A549 (cell line): ENCODE measurements around the gene TGDS. TPM values are rescaled to one million over a fixed set of nuclear protein-coding genes. Genes with fewer than 3 reads are reported as not detected.

Source experiments
- ATAC-seq, 2 experiments: fragments of 200-7000 bp in 1 of 2; fragments of >200 bp in 1 of 2; cut with Nextera tagmentation in 1 of 2; cut with Tn5 transposase in 1 of 2; 3 replicates each; pipeline versions ENCODE4 v1.8.0 to v1.9.1; 2018 to 2020; ENCODE audit warnings: mild to moderate bottlenecking in 1 of 2, moderate library complexity in 1 of 2
- CTCF ChIA-PET: fragments of 300-600 bp; sonication (Branson Sonifier 250); formaldehyde crosslinking; extraction: SDS; loops from one replicate; lab custom pipeline; 2021; ENCODE audit warnings: antibody characterized with exemption, inconsistent platforms; lab: Yijun Ruan, JAX
- POLR2A ChIA-PET: fragments of 350-600 bp; formaldehyde crosslinking; extraction: SDS; loops from one replicate; lab custom pipeline; 2021; ENCODE audit warnings: antibody characterized with exemption, inconsistent platforms; lab: Yijun Ruan, JAX
- DNase-seq, 2 experiments: peaks; one replicate each; pipeline versions ENCODE4 v3.0.0 to v3.0.0-alpha.2; 2011 to 2016; ENCODE audit warnings: low read depth in 1 of 2, low spot score in 1 of 2
- FAIRE-seq: peaks from 2 replicates; lab custom pipeline; 2011; peaks lifted over from hg19 to GRCh38; lab: Jason Lieb, UNC
- H3K27ac ChIP-seq, 2 experiments: fragments of >200 bp; sonication (Bioruptor Twin); formaldehyde crosslinking; 3 replicates each; pipeline ENCODE4 v1.5.1; 2016 to 2017
- H3K4me1 ChIP-seq: fragments of >200 bp; sonication (Bioruptor Twin); formaldehyde crosslinking; 3 replicates; pipeline ENCODE4 v1.6.1; 2016
- H3K4me2 ChIP-seq: fragments of >200 bp; sonication (Bioruptor Twin); formaldehyde crosslinking; 3 replicates; pipeline ENCODE4 v1.6.1; 2016
- H3K4me3 ChIP-seq: fragments of >200 bp; sonication (Bioruptor Twin); formaldehyde crosslinking; 3 replicates; pipeline ENCODE4 v1.5.1; 2016
- H3K9me3 ChIP-seq: fragments of >200 bp; sonication (Bioruptor Twin); formaldehyde crosslinking; 3 replicates; pipeline ENCODE4 v1.6.1; 2016
- CHD2 ChIP-seq: fragments of 150-350 bp; IDR thresholded peaks from 2 replicates; pipeline ENCODE4 v1.6.1; 2014; ENCODE audit warnings: low read length; ENCODE audit not compliant: partially characterized antibody
- FOSB ChIP-seq: fragments of 250-450 bp; sonication (Bioruptor Pico); IDR thresholded peaks from 2 replicates; pipeline ENCODE4 v1.5.0; 2020; ENCODE audit warnings: mild to moderate bottlenecking, moderate library complexity
- FOSL2 ChIP-seq, 2 experiments: fragments of 450-650 bp in 1 of 2; fragments of >200 bp in 1 of 2; sonication (Bioruptor Twin) in 1 of 2; formaldehyde crosslinking; IDR thresholded peaks; 2 replicates each; pipeline versions ENCODE4 v1.5.0 to v1.6.1; 2016 to 2020; ENCODE audit warnings: mild to moderate bottlenecking in 1 of 2, moderate library complexity in 1 of 2
- JUN ChIP-seq, 2 experiments: fragments of >200 bp; sonication (Bioruptor Twin); formaldehyde crosslinking; IDR thresholded peaks; 2 replicates in 1 of 2; 3 replicates in 1 of 2; pipeline ENCODE4 v1.6.1; 2016 to 2017
- JUNB ChIP-seq: fragments of >200 bp; sonication (Bioruptor Twin); formaldehyde crosslinking; IDR thresholded peaks from 2 replicates; pipeline ENCODE4 v1.6.1; 2016
- KDM5A ChIP-seq: fragments of 200-600 bp; sonication (generic); IDR thresholded peaks from 2 replicates; pipeline ENCODE4 v1.6.1; 2016; ENCODE audit warnings: antibody characterized with exemption, mild to moderate bottlenecking
- MAFK ChIP-seq: fragments of 450-650 bp; IDR thresholded peaks from 2 replicates; pipeline ENCODE4 v1.6.1; 2014; ENCODE audit not compliant: partially characterized antibody
- POLR2A ChIP-seq: IDR thresholded peaks from 2 replicates; pipeline ENCODE4 v1.6.1; 2012; ENCODE audit warnings: mild to moderate bottlenecking, low read length
- RAD21 ChIP-seq, 2 experiments: fragments of >200 bp in 1 of 2; sonication (Bioruptor Twin) in 1 of 2; formaldehyde crosslinking in 1 of 2; IDR thresholded peaks in 1 of 2; conservative IDR thresholded peaks in 1 of 2; 2 replicates in 1 of 2; 3 replicates in 1 of 2; pipeline ENCODE4 v1.6.1; 2012 to 2018; ENCODE audit warnings: inconsistent platforms in 1 of 2
- RCOR1 ChIP-seq: fragments of 150-350 bp; IDR thresholded peaks from 2 replicates; pipeline ENCODE4 v1.6.1; 2014; ENCODE audit warnings: antibody characterized with exemption, low read length, low read depth
- RFX5 ChIP-seq: fragments of 450-650 bp; IDR thresholded peaks from 2 replicates; pipeline ENCODE4 v1.7.1; 2014; ENCODE audit warnings: antibody characterized with exemption, mild to moderate bottlenecking, moderate library complexity
- RNF2 ChIP-seq: fragments of 200-600 bp; sonication (generic); IDR thresholded peaks from 2 replicates; pipeline ENCODE4 v1.6.1; 2016; ENCODE audit warnings: low read depth, mild to moderate bottlenecking, antibody characterized with exemption, moderate library complexity, borderline replicate concordance
- SMC3 ChIP-seq: fragments of >200 bp; sonication (Bioruptor Twin); formaldehyde crosslinking; IDR thresholded peaks from 3 replicates; pipeline ENCODE4 v1.6.1; 2018; ENCODE audit warnings: inconsistent platforms
- TFCP2L1 ChIP-seq: fragments of 250-450 bp; sonication (Bioruptor Pico); IDR thresholded peaks from 2 replicates; pipeline ENCODE4 v1.5.0; 2021; ENCODE audit warnings: mild to moderate bottlenecking
- TP53 ChIP-seq: fragments of 250-450 bp; sonication (Bioruptor Pico); IDR thresholded peaks from 2 replicates; pipeline ENCODE4 v1.5.0; 2021; ENCODE audit warnings: mild to moderate bottlenecking, moderate library complexity
- ZNF302 ChIP-seq: fragments of 250-450 bp; sonication (Bioruptor Pico); IDR thresholded peaks from 2 replicates; pipeline ENCODE4 v1.9.0; 2021; ENCODE audit warnings: inconsistent platforms, mild to moderate bottlenecking, moderate library complexity
- WGBS: methylation state at CpG from one replicate; pipeline ENCODE4 v1.1.6; 2017; ENCODE audit errors: missing lambda C conversion rate; 5-methylcytosine and 5-hydroxymethylcytosine counted together
- polyA plus RNA-seq, 4 experiments: library from polyadenylated mRNA; depleted of rRNA in 3 of 4; stranded (reverse); fragments of >200 nt; fragmentation: RNase III in 1 of 4; extraction: RNeasy Plus Mini Kit Qiagen cat#74134 plus additional on column Dnase treatment in 1 of 4; gene quantifications; 2 replicates in 3 of 4; 3 replicates in 1 of 4; pipeline ENCODE4 v1.2.3, GENCODE V29; 2011 to 2017
- TF ChIP-seq, protein P1 (sequence below): fragments of >200 bp; sonication (Bioruptor Twin); formaldehyde crosslinking; IDR thresholded peaks from 3 replicates; pipeline ENCODE4 v1.5.1; 2016
- TF ChIP-seq, protein P2 (sequence below): fragments of >200 bp; sonication (Bioruptor Twin); formaldehyde crosslinking; IDR thresholded peaks from 3 replicates; pipeline ENCODE4 v1.6.1; 2016
- TF ChIP-seq, protein P3 (sequence below): fragments of >200 bp; sonication (Bioruptor Twin); formaldehyde crosslinking; IDR thresholded peaks from 2 replicates; pipeline ENCODE4 v1.6.1; 2016
- TF ChIP-seq, protein P4 (sequence below): fragments of 250-450 bp; sonication (Bioruptor Pico); IDR thresholded peaks from 2 replicates; pipeline ENCODE4 v1.5.0; 2020; ENCODE audit warnings: low read depth, mild to moderate bottlenecking, moderate library complexity

Gene TGDS
- polyA plus RNA-seq, 2 of the 4 experiments (the other 2 are of a cell fraction) = 6.8 to 24.3 TPM

DNA sequence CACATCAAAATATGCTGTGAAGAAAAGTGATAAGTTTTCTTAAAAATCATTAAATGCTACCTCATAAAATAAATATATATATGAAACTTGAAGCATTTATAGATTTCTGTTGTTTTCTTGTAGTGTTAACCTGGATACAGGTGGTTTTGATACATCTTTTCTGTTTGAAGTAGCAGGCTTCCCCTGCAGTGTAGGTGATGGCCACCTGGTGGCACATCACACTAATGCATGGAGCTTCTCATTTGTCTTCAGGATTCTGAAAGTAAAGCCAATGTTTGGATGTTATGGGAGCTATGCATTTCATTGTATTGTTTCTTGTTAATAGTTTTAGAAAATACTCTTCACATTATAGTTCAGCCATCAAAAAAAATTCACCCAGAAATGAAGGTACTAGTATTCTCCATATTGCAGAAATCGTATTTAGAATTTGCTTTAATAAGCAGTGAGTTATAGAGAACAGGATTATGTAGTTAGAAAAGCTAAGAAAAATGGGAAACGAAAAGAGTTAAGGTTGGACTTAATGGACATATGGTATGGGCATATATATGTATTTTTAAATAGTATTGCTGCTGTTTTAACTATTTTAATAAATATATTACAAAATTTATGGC, 24.4 kb upstream of the TGDS start (continued):
- no peak for TF ChIP-seq JUNB
- TF ChIP-seq, protein P1, sequence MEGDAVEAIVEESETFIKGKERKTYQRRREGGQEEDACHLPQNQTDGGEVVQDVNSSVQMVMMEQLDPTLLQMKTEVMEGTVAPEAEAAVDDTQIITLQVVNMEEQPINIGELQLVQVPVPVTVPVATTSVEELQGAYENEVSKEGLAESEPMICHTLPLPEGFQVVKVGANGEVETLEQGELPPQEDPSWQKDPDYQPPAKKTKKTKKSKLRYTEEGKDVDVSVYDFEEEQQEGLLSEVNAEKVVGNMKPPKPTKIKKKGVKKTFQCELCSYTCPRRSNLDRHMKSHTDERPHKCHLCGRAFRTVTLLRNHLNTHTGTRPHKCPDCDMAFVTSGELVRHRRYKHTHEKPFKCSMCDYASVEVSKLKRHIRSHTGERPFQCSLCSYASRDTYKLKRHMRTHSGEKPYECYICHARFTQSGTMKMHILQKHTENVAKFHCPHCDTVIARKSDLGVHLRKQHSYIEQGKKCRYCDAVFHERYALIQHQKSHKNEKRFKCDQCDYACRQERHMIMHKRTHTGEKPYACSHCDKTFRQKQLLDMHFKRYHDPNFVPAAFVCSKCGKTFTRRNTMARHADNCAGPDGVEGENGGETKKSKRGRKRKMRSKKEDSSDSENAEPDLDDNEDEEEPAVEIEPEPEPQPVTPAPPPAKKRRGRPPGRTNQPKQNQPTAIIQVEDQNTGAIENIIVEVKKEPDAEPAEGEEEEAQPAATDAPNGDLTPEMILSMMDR = peak; percentile 59

DNA sequence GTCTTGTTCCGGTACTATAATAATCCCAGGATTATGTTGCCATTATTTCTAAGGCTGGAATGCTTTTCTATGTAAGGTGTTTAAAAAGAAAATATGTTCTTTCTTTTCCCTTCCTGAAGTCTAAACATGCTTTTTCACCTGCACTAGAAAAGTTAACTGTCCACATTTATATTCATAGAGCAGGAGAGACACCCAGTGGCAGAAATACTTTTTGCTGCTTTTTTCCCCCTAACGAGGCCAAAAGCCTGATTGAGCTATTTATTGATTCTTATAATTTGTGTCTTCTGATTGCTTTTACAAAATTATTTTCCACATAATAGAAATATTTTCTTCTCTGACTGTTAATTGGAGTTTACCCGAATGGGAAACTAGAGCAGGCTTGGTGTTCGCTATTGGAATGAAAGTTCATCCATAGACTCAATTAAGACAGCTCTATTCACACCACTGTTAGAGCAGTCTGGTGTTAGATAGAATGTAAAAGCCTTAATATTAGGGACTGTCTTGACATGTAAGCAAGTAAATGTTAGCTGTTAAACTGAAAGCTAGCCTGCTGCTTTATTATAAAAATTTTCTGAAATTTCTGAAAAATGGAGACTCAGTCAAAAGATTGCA, 21.5 kb upstream of the TGDS start:
- no peak overlapping the region for H3K4me2 ChIP-seq
- H3K9me3 ChIP-seq = no peaks in the 10 kb centered on the region
- TF ChIP-seq, protein P1 = peak; percentile 68
- TF ChIP-seq KDM5A (no peak), TP53 (CRISPR knock-in tag) (no peak), RAD21 (conservative IDR thresholded peaks at IDR 0.05 in 1 of 2, IDR thresholded peaks at IDR 0.05 in 1 of 2) (peak; percentile 67 to 73), SMC3 (peak; percentile 53)
- WGBS = 56% methylated on average over 4 of the region's 4 CpGs
- ChIA-PET POLR2A (no interaction called here), CTCF (interaction anchor here (0.6 to 4.0 kb wide), 9 partner anchors 9 to 1318 kb away, joined by 3 to 61 read pairs (median 3); partner anchors contain the start of gene TGDS)
- ATAC-seq = peak in 1 of 2 experiments; percentile 46; a peak in 1 of 6 replicates
- FAIRE-seq = no peak
- no peak overlapping the region for H3K27ac ChIP-seq
- no peaks in the 10 kb centered on the region for H3K4me1 ChIP-seq
- no peak for DNase-seq
- H3K4me3 ChIP-seq = no peak overlapping the region

DNA sequence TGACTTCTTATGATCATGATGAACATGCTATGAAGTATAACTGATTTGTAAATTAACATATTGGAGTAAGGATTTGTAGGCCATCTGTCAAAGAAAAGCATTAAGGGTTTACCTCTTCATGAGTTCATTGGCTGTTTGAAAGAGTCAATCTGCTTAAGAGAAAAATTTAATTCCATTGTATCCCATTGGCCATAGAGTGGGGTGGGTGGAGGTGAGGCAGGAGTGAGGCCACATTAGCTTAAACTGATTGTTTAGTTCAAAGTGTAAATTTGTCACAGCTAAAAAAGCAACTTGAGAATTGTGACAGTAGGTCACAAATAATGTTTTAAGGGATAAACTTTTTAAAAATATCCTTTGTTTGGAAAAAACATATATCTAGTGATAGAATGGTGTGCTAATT, 17.1 kb upstream of the TGDS start:
- ChIA-PET CTCF (no interaction called here), POLR2A (interaction anchor here (1.0 kb wide), 1 partner anchor 11 kb away, joined by 3 read pairs; the partner anchor contains the start of gene GPR180)
- Histone ChIP-seq H3K4me3 (no peak overlapping the region), H3K4me2 (no peak overlapping the region), H3K27ac (no peak overlapping the region), H3K4me1 (no peaks in the 10 kb centered on the region), H3K9me3 (no peaks in the 10 kb centered on the region)
- ATAC-seq = no peak
- TF ChIP-seq POLR2A (no peak), RAD21 (conservative IDR thresholded peaks at IDR 0.05 in 1 of 2, IDR thresholded peaks at IDR 0.05 in 1 of 2) (no peak), TFCP2L1 (CRISPR knock-in tag) (no peak), RFX5 (no peak), JUN (IDR thresholded peaks at IDR 0.05) (no peak), KDM5A (no peak), RNF2 (no peak)
- TF ChIP-seq, protein P2, sequence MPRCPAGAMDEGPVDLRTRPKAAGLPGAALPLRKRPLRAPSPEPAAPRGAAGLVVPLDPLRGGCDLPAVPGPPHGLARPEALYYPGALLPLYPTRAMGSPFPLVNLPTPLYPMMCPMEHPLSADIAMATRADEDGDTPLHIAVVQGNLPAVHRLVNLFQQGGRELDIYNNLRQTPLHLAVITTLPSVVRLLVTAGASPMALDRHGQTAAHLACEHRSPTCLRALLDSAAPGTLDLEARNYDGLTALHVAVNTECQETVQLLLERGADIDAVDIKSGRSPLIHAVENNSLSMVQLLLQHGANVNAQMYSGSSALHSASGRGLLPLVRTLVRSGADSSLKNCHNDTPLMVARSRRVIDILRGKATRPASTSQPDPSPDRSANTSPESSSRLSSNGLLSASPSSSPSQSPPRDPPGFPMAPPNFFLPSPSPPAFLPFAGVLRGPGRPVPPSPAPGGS = no peak
- TF ChIP-seq, protein P3, sequence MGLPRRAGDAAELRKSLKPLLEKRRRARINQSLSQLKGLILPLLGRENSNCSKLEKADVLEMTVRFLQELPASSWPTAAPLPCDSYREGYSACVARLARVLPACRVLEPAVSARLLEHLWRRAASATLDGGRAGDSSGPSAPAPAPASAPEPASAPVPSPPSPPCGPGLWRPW = no peak
- FAIRE-seq = no peak
- DNase-seq = no peak

DNA sequence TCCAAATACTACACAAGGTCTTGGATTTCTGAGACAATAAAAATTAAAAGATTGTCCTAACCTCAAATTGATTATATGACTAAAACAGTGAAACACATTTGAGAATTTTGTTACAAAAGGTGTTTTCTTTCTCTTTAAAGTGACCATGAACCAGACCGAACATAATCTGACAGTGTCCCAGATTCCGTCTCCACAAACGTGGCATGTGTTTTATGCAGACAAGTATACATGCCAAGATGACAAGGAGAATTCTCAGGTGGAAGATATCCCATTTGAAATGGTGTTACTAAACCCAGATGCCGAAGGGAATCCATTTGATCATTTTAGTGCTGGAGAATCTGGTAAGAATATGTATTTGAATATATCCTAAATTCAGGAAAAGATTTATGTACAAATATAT, 16.1 kb upstream of the TGDS start:
- Histone ChIP-seq H3K27ac (no peak overlapping the region), H3K4me2 (no peak overlapping the region), H3K9me3 (no peaks in the 10 kb centered on the region), H3K4me1 (no peaks in the 10 kb centered on the region), H3K4me3 (no peak overlapping the region)
- TF ChIP-seq TP53 (CRISPR knock-in tag) (no peak), KDM5A (no peak), FOSL2 (IDR thresholded peaks at IDR 0.05) (no peak), FOSL2 (CRISPR knock-in tag; IDR thresholded peaks at IDR 0.05) (no peak), CHD2 (no peak), RCOR1 (no peak), MAFK (no peak), FOSB (CRISPR knock-in tag) (no peak), ZNF302 (CRISPR knock-in tag) (no peak)
- TF ChIP-seq, protein P4, sequence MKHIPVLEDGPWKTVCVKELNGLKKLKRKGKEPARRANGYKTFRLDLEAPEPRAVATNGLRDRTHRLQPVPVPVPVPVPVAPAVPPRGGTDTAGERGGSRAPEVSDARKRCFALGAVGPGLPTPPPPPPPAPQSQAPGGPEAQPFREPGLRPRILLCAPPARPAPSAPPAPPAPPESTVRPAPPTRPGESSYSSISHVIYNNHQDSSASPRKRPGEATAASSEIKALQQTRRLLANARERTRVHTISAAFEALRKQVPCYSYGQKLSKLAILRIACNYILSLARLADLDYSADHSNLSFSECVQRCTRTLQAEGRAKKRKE = no peak
- TF ChIP-seq, protein P1 = no peak
- DNase-seq (no peak), FAIRE-seq (no peak), ATAC-seq (no peak)
- CTCF ChIA-PET = no interaction called here
- POLR2A ChIA-PET = interaction anchor here (1.0 kb wide), 1 partner anchor 10 kb away, joined by 3 read pairs; the partner anchor contains the start of gene GPR180
- 64% methylated on average over 4 of the region's 4 CpGs for WGBS
